ENCODE measurements around the gene MID1IP1. TPM values are rescaled to one million over a fixed set of nuclear protein-coding genes. Genes with fewer than 3 reads are reported as not detected.

MID1IP1 gene
- total RNA-seq, 1 experiment from 2014 or later, result 46.5 TPM

GRCh38 chrX:38847206-38847902 is 46.1 kb downstream of the MID1IP1 start:
- Histone ChIP-seq H3K36me3 (no peaks in the 10 kb centered on the region), H3K27me3 (no peaks in the 10 kb centered on the region), H3K4me3 (no peak overlapping the region), H3K9me3 (no peaks in the 10 kb centered on the region)
- DNase-seq, result no peak

- no peaks in the 10 kb centered on the region for H3K27me3 ChIP-seq
- H3K4me3 ChIP-seq, result no peak overlapping the region
- no peaks in the 10 kb centered on the region for H3K36me3 ChIP-seq
- DNase-seq, result no peak
- H3K9me3 ChIP-seq, result no peaks in the 10 kb centered on the region
Measured at GRCh38 chrX:38847903-38848230, 46.6 kb downstream of the MID1IP1 start.

GRCh38 chrX:38848671-38849455 is 47.6 kb downstream of the MID1IP1 start:
- H3K27me3 ChIP-seq, result no peaks in the 10 kb centered on the region
- peak; percentile 23 for DNase-seq

GRCh38 chrX:38850807-38851544 is 49.7 kb downstream of the MID1IP1 start:
- DNase-seq, result no peak
- H3K27me3 ChIP-seq, result no peaks in the 10 kb centered on the region

More at GRCh38 chrX:38848671-38849455, 47.6 kb downstream of the MID1IP1 start:
- Histone ChIP-seq H3K9me3 (no peaks in the 10 kb centered on the region), H3K36me3 (no peaks in the 10 kb centered on the region), H3K4me3 (no peak overlapping the region)

GRCh38 chrX:38854305-38854704 is 53.0 kb downstream of the MID1IP1 start:
- Histone ChIP-seq H3K9me3 (no peaks in the 10 kb centered on the region), H3K27me3 (no peaks in the 10 kb centered on the region), H3K4me3 (no peak overlapping the region), H3K36me3 (no peaks in the 10 kb centered on the region)
- no peak for DNase-seq

More at GRCh38 chrX:38850807-38851544, 49.7 kb downstream of the MID1IP1 start:
- no peak overlapping the region for H3K4me3 ChIP-seq
- H3K9me3 ChIP-seq, result no peaks in the 10 kb centered on the region
- no peaks in the 10 kb centered on the region for H3K36me3 ChIP-seq

Other genes with a start within 250 kb of the MID1IP1 start
- not detected in 2 replicates for gene TSPAN7, start 239.9 kb upstream of the MID1IP1 start, total RNA-seq (2014; rRNA removed; shearing (Covaris generic); ENCODE audit: low replicate concordance)

Measured in MG63 (cell line).